Endothelial cell of umbilical vein (primary cell): ENCODE data around the gene DHRS7B.

Source experiments
- CTCF ChIP-seq, 2 donors: IDR thresholded peaks; 1 replicate in 1 of 2; 2 replicates in 1 of 2; pipeline ENCODE4 v1.5.1; 2011; ENCODE audit warnings: low read length in 2 of 2, mild to moderate bottlenecking in 2 of 2, moderate library complexity in 2 of 2, control low read depth in 1 of 2, inconsistent platforms in 1 of 2, low read depth in 1 of 2; ENCODE audit not compliant: insufficient read depth in 1 of 2; ENCODE audit errors: extremely low read depth in 1 of 2
- EZH2 ChIP-seq: IDR thresholded peaks from 2 replicates; pipeline ENCODE4 v1.6.1; 2012; ENCODE audit warnings: borderline replicate concordance, low read depth, mild to moderate bottlenecking, moderate library complexity, low read length, inconsistent platforms; ENCODE audit not compliant: severe bottlenecking
- MAX ChIP-seq: IDR thresholded peaks from 2 replicates; pipeline ENCODE4 v1.6.1; 2011; ENCODE audit not compliant: insufficient read depth, insufficient read length
- POLR2A ChIP-seq: IDR thresholded peaks from 2 replicates; pipeline ENCODE4 v1.6.1; 2012; ENCODE audit warnings: low read depth, mild to moderate bottlenecking, control low read depth, low read length
- POLR2AphosphoS5 ChIP-seq: IDR thresholded peaks from 2 replicates; pipeline ENCODE4 v1.6.1; 2012; ENCODE audit warnings: low read depth, mild to moderate bottlenecking, control low read depth, low read length, moderate library complexity; ENCODE audit not compliant: insufficient read depth

- TF ChIP-seq MAX (no peak), POLR2AphosphoS5 (no peak), CTCF (IDR thresholded peaks at IDR 0.05; ENCODE audit: extremely low read depth in 1 of 2, insufficient read depth in 1 of 2, low read depth in 1 of 2, low read length in 2 of 2) (no peak), EZH2 (no peak), POLR2A (no peak)
These were observed 66.3 kb downstream of the DHRS7B start for GRCh38 chr17:21193031-21193430.
